GM13976 (cell line): ENCODE measurements around the gene CDC20.
A peak's percentile ranks its signal among the peaks of the same experiment; 100 is the strongest.
"Not testable (repeated sequence)": the region's sequence is repeated elsewhere in the genome, so short reads cannot be mapped to it uniquely, and the experiment has no call there.

Experiments
- DNase-seq: peaks from one replicate; pipeline ENCODE4 v3.0.0; 2012; ENCODE audit warnings: low spot score
- in situ Hi-C: fragments of 300-500 bp; cut with MboI; formaldehyde crosslinking; loops from one replicate; pipeline ENCODE4 v1.12.0; 2022; ENCODE audit warnings: low sequenced_read_pairs, mixed read lengths, inconsistent platforms; ENCODE audit not compliant: unreplicated experiment
- TF ChIP-seq, protein P1 (sequence below): IDR thresholded peaks from 2 replicates; pipeline ENCODE4 v1.5.1; 2012; ENCODE audit warnings: borderline replicate concordance, mild to moderate bottlenecking; ENCODE audit not compliant: insufficient read depth; ENCODE audit errors: extremely low read depth, missing control alignments, control extremely low read depth

CDC20 gene

GRCh38 chr1:43367904-43368645, 9.3 kb downstream of the CDC20 start, which contains the start of gene ELOVL1:
TSS of gene ELOVL1 (minus strand) at chr1:43368011. CDS start at chr1:43365609, 2,402 bp downstream.
- in situ Hi-C loops: loop anchor here (25.0 kb wide), 1 partner anchor 131 kb away; no protein-coding TSS in a partner anchor
- DNase-seq: peak; percentile 98
- TF ChIP-seq, protein P1, sequence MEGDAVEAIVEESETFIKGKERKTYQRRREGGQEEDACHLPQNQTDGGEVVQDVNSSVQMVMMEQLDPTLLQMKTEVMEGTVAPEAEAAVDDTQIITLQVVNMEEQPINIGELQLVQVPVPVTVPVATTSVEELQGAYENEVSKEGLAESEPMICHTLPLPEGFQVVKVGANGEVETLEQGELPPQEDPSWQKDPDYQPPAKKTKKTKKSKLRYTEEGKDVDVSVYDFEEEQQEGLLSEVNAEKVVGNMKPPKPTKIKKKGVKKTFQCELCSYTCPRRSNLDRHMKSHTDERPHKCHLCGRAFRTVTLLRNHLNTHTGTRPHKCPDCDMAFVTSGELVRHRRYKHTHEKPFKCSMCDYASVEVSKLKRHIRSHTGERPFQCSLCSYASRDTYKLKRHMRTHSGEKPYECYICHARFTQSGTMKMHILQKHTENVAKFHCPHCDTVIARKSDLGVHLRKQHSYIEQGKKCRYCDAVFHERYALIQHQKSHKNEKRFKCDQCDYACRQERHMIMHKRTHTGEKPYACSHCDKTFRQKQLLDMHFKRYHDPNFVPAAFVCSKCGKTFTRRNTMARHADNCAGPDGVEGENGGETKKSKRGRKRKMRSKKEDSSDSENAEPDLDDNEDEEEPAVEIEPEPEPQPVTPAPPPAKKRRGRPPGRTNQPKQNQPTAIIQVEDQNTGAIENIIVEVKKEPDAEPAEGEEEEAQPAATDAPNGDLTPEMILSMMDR: peak; percentile 41

- DNase-seq: no peak
- TF ChIP-seq, protein P1: no peak
- in situ Hi-C loops: loop anchor here (25.0 kb wide), 1 partner anchor 131 kb away; no protein-coding TSS in a partner anchor
Observed at GRCh38 chr1:43368646-43369020, 9.9 kb downstream of the CDC20 start.

DNA sequence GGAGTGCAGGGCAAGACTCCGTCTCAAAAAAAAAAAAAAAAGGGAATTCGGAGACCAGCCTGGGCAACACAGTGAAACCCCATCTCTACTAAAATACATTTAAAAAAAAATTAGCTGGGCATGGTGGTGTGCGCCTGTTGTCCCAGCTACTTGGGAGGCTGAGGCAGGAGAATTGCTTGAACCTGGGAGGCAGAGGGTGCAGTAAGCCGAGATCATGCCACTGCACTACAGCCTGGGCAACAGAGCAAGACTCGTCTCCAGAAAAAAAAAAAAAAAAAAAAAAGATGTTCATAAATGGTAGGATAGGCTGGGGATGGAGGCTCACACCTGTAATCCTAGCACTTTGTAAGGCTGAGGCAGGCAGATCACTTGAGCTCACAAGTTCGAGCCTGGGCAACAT, 11.0 kb downstream of the CDC20 start:
- not testable (repeated sequence) for DNase-seq
- in situ Hi-C loops: loop anchor here (25.0 kb wide), 1 partner anchor 132 kb away; no protein-coding TSS in a partner anchor

DNA sequence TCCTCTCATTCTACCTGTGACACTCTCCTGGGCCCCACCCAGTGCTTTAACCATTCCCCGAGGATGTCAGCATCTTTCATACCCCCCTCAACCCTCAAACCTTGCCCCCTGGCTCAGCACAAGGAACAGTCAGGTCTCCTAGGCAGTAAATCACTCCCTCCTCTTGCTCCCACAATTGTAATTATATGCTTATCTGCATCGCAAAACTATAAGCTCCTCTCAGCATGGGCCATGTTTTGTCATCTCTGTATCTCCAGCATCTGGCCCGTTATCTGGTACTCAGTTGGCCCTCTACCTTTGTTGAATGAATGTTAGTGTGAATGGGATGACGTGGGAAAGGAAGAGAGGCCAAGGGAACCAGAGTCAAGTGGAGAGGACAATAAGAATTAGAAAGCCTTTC, 11.8 kb downstream of the CDC20 start:
- in situ Hi-C loops: loop anchor here (25.0 kb wide), 1 partner anchor 133 kb away; no protein-coding TSS in a partner anchor
- DNase-seq: no peak
- TF ChIP-seq, protein P1: no peak

- TF ChIP-seq, protein P1: no peak
- in situ Hi-C loops: loop anchor here (25.0 kb wide), 1 partner anchor 135 kb away; no protein-coding TSS in a partner anchor
- DNase-seq: no peak
Observed at GRCh38 chr1:43372172-43372571, 13.4 kb downstream of the CDC20 start.

DNA sequence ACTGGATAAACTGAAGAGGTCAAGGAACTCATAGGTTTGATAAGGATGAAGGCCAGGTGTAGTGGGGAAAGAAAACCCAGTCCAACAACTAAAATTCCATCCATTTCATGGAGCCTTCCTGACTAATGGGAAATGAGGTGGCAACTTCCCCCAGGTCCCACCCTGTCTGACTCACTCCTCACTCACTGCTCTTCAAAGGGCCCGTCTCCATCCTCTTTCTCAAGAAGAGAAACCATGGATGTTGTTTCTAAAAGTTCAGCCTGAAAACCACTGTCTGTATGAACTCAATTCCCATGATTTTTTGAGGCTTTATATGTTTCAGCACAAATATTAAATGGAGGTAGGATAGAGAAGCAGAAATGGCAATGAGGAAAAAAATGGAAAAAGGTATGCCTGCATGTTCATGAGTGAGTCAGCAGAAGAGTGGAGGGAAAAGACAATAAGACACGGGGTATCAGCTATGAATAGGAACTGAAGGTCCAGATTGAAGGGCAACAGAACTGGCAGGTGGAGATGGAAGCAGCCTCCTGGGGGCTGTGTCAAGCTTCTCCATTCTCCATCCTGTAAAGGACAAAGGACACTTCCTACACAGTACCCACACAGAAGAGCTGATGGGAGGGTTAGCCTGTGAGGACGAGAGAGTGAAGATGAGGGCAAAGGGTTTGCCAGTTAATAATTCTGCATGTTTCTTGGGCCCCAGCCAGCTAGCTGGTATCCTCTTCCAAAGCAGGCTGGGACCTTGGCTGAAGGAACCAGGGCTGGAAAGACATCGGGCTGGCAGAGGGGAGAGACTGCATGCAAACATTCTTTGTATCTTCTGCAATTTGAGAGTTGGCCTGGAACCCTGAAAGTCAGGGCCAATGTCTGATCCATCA, 14.5 kb downstream of the CDC20 start:
- TF ChIP-seq, protein P1: no peak
- no peak for DNase-seq
- in situ Hi-C loops: loop anchor here (25.0 kb wide), 1 partner anchor 136 kb away; no protein-coding TSS in a partner anchor
